Inflammatory macrophage treated with lipopolysaccharide for 1 hour (primary cell): ENCODE data around the gene NUAK2.
"Not testable (repeated sequence)": the region's sequence is repeated elsewhere in the genome, so short reads cannot be mapped to it uniquely, and the experiment has no call there.

Experiments used
- DNase-seq, 2 donors: peaks; one replicate each; pipeline ENCODE4 v3.0.0-alpha.2; 2020 to 2022

The NUAK2 gene

DNA sequence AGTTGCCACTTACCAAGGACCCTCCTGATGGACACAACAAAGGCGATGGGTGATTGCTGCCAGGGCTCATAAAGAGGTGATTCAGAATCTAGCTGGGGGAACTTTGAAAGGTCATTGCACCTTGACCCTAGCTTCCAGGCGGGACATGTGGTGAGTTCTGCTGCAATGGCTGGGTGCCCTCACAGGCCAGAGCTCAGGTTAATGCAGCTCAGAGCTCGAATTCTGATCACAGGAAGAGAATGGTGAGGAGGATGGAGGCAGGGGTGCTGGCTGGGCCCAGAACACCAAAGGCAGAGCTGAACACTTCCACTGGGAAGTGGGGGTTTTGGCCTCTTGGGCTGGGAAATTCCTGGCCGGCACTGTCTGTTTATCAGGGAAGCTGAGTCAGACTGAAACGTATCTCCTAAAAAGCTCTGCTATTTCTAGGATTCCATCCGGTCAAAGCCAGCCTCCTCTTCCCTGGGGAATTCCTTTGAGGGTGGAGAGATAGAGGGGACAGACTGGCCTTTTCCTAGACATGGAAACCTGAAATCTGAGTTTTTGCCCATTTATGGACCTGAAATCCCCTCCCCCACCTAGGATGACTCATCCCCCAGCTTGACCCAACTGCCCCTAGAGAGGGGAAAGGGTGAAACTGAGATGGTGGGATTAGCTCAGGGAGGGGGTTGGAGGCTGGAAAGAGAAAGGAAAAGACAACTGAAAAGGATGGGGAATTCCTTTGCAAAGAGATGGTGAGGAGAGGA is 27.2 kb downstream of the NUAK2 start:
- DNase-seq: peak in 1 of 2 donors; percentile 43

DNA sequence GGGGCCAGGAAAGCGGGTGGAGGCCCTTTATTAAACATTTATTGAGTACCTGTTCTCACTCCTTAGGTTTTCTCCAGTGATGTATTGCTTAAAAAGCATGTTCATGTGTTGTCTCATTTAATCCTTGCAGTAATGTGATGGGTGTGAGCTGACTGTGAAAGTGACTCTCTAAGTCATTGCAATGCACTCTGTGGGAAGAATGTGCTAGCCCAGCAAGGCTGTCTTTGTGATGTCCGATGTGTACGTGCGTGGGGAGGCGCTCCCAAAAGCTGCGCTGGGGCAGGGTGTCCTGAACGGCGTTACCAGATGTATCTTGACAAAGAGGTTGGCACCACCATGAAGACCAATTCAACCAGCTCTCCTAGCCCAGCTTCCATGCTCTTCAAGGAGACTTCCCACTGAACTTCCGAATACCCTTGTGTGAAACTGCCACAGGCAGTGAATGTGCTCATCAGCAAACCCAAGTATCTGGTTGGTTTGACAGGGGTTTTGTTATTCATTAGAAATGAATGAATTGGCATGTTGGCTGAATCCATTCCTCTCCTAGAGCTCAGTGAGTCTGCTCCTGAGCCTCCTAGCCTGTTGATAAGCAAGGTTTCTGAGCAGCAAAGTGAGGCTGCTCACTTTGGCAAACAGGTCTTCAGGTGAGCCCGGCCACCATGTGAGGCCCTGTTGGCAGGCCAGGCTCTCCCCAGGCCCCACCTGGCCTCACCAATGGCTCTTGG is 28.0 kb downstream of the NUAK2 start:
- DNase-seq: no peak

DNA sequence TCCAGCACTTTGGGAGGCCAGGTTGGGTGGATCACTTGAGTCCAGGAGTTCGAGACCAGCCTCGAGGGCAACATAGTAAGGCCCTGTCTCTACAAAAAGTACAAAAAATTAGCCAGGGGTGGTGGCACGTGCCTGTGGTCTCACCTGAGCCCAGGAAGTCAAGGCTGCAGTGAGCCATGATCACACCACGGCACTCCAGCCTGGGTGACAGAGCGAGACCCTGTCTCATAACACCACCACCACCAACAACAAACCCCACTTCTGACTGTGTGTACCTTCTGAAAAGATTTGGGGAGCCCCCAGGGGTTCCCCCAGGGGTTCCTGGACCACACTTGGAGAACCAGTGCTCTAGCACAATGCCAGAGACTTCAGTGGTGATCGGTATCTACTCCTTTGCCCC is 29.9 kb downstream of the NUAK2 start:
- DNase-seq: no peak

DNA sequence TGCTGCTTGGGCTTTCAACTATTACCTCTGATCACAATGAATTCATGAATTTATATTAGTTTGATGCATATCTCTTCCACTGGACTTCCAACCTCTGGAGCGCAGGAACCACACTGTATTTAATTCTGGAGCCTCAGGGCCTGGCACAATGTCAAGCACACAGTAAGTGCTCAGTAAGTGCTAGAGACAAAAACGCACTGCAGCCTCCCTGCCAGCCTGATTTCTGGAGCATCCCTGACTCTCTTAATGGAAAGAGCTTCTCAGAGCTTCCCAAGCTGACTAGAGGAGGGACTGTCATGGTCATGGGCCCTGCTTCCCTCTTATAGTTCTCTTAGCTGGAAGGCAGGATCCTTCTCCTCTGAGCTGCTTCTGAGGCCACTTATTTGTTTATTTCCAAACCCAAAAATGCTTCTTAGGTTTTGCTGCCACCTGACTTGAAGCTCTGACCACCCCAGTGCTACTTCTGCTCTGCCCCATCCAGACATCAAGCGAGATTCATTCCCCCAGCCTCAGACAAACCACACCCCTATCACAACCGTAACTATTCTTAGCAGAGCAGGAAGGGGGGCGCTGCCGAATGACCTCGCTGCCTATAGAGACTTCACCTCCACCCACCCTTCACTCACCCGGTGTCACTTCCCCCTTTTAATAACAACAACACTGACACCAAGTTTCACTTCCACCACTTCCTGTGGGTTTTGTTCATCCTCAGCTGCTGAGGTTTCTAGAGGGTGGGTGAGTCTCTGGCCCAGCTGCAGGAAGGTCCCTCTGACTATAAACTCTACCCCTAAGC is 33.6 kb downstream of the NUAK2 start:
- DNase-seq: peak; percentile 85 to 94

DNA sequence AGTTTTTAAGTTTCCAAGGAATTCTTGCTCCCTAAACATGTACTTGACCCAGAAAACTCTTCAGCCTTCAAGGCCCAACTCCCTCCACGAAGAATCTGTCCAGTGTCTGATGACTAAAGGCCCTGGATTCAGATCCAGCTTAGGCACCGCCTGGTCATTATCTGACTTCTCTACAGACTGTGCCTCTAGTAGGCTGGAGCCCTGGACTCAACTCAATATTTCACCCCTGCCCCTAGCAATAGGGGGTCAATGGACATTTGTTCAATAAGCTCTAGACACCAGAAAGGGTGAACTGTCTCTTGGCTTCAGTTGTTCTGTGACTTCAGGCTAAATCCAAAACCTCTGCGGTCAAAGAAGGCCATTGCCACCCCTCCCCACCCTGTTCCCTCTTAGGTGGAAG is 34.5 kb downstream of the NUAK2 start:
- no peak for DNase-seq

DNA sequence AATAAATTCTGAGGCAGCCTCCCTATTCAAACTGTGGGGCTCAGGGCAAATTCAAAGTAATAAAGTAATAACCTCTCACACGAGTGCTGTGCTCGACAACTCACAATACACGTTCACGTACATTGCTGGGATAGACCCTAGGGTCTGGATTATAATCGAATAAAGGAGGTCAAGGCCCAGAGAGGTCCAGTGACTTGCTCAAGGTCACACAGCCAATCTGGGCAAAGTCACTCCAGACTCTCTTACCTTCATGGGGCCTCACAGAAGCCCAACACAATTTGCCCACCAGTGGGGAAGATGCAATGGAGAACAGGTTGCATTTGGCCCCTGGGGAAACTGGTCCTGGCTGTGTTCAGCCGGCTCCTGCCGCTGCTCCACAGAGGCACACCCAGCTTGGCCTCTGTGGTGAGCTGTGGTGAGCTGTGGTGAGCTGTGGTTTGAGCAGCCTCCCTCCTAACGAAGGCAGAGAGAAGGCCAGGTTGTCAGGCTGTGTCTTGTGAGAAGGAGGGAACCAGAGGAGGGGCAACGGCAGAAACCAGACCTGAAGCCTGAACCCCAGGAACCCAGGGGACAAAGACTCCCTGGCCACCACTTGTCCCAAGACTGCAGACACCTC is 35.1 kb downstream of the NUAK2 start:
- DNase-seq: no peak

DNA sequence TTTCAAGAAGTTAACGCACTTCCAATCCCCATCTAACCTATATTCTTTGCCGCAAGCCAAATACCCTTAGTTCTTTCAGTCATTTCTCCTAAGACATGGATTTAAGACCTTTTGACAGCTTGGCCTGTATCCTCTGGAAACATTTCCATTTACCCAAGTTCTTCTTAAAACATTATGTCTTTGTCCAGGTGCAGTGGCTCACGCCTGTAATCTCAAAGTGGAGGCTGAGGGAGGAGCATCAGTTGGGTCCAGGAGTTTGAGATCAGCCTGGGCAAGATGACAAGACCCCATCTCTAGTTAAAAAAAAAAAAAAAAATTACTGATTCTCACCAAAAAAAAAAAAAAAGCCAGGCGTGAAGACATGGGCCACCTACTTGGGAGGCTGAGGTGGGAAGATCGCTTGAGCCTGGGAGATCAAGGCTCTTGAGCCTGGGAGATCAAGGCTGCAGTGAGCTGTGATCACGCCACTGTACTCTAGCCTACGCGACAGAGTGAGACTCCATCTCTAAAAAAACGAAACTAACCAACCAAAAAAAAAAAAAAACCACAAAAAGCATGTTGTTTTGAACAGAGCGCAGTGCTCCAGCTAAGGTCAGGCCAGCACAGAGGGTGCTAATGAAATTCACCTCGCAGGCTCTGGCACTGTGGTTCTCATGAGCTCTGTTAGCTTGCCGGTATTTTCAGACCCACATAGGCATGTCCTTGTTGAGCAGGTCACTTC is 36.0 kb downstream of the NUAK2 start:
- DNase-seq: peak in 1 of 2 donors; percentile 45

DNA sequence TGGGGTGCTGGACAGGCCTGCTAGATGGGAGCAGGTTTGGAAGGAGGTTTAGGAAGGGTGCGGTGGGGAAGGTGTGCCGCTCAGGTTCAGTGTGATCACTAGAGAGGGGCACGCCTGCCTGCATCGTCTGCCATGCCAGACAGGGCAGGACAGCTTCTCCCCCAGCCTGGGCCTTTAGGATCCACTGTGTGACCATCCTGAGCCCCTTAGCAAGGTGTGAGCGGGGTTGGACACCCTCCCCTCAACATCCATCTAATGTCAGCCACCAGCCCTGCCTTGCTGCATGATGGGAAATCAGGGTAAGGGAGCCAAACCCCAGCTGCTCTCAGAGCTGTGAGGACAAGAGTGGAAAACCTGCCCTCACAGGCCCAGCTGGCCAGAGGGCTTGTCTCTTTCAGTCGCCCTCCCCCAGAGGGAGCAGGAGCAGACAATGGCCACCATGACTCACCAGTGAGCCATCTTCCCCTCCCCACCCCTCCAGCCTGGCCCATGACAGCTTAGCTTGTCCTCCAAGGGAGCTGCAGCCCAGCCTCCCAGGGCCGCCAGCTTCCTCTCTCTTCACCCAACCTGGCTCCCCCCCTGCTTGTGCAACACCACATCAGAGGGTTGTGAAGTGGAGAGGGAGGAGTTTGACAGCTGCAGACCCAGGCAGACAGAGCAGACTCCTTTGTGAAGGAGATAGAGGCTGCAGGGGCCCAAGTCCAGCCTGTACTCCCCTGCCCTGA is 37.0 kb downstream of the NUAK2 start:
- peak; percentile 88 to 93 for DNase-seq

DNA sequence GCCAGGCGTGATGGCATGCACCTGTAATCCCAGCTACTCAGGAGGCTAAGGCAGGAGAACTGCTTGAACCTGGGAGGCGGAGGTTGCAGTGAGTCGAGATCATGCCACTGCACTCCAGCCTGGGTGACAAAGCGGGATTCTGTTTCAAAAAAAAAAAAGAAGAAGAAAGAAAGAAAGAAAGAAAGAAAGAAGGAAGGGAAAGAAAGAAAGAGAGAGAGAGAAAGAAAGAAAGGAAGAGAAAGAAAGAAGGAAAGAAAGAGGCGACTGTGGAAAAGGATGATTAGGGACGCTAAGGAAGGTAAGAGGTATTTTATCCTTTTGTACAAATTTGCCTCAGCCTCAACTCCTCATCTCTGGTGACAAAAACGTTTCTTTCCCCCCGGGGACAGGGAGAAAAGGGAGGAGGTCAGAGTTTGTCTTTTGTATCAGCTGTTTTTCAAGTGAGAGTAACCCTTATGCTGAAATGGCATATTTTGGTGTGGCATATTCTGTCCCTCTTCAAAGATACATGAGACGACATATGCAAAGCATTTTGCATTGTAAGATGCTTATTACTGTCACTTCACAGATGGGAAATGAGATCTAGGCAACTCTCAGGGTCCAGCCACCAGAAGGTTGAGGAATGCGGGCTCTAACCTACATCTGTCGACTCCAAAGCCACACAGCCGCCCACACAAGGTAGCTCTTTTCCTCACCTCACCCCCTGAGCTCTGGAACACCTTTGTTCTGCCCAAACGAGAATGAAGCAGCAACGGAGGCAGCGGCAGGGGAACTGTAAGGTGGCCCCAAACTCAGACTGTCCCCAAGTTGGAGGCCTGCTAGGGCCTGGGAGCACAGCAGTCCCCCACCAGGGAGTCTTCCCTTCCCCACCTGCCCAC is 38.0 kb downstream of the NUAK2 start:
- DNase-seq: no peak

DNA sequence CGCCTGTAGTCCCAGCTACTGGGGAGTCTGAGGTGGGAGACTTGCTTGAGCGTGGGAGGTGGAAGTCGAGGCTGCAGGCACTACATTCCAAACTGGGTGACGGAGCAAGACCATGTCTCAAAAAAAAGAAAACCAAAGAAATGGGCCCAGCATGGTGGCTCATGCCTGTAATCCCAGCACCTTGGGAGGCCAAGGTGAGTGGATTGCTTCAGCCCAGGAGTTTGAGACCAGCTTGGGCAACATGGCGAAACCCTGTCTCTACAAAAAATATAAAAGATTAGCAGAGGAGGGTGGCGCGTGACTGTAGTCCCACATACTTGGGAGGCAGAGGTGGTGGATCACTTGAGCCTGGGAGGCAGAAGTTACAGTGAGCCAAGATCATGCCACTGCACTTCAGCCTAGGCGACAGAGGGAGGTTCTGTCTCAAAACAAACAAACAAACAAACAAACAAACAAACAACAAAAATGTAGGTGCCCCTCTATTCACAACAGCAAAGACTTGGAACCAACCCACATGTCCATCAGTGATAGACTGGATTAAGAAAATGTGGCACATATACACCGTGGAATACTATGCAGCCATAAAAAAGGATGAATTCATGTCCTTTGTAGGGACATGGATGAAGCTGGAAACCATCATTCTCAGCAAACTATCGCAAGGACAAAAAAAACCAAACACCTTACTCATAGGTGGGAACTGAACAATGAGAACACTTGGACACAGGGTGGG is 40.7 kb downstream of the NUAK2 start:
- not testable (repeated sequence) for DNase-seq

DNA sequence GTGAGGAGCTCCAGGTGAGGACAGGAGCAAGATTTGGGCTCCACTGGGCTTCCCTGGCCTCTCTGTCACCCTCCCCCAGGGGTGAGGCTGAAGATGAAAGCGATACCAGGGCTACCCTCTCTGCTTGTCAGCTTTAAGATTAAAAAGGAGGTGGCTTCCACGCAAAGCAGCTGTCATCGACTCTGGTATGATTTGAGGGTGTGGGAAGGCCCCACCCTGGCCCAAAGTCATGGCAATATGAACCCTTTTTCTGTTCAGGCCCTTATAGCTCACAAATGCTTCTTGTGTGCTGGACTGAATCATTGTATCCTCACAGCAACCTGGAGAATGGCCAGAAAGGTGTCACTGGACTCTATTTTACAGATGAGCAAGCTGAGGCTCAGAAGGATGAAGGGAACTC is 41.6 kb downstream of the NUAK2 start:
- no peak for DNase-seq

DNA sequence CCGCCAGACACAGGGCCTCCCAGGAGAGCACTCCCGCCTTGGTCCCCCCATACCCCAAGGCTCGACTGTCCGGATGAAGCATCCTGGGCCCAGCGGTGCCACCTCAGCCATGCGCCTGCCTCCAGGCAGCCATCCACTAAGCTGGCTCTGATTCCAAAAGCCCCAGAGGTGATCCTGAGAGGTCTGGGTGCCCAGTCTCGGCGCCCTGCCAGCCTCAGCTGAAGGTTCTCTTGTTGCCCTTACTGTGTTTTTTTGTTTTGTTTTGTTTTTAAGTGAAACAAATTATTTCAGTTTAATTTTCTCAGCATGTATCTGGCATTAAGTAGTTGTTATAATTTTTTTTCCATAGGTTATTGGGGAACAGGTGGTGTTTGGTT is 44.9 kb downstream of the NUAK2 start:
- no peak for DNase-seq

DNA sequence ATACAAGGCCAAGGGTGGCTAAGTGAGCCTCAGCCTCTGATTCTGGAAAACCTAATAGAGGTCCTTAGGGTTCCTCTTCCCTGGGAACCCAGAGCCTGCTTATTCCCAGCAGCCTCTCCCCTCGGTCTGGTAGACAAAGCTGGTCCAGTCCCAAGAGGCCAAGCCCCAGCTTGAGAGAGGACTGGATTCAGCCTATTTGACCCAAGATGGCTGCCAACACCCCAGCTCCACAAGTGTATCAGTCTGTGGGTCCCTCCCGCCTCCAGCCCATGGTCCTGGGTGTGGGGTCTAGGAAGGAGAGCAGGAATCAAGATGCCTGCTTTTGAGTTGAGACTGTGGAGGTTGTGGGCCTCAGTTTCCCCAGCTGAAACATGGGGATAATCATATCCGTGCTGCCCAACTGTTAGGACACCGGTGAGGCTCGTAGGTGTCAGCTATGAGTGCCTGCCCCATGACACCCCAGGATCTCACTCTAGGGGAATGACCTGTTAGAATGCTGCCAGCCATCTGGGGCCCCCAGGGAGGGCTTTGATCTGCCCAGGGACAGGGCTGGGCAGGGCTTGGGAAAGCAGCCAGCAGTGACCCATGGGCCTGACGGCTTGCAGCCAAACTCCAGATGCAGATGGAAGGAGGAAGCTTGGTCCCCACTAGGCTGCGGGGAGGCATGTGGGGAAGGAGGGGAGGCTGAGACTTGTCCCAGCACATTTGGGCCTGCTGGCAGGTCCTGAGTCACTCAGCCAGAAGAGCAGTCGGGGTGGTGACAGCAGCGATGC is 45.4 kb downstream of the NUAK2 start:
- no peak for DNase-seq

DNA sequence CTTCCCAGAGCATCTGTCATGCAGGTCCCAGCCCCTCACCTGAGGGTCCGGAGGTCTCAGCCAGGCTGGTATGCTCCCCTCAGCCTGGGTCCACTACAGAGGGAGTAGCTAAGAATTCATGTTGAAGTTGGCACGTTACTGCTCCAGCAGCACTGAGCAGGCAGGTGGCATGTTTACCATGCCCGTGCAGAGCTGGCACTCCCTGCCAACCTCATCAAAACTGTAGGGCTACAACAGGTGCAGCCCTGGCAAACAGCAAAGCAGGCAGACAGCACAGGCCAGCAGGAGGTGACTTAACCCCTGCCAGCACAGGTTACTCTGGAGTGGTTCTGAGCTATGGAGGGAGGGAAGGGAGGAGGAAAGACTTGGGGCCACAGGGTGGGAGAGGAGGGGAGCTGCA is 46.4 kb downstream of the NUAK2 start:
- no peak for DNase-seq

DNA sequence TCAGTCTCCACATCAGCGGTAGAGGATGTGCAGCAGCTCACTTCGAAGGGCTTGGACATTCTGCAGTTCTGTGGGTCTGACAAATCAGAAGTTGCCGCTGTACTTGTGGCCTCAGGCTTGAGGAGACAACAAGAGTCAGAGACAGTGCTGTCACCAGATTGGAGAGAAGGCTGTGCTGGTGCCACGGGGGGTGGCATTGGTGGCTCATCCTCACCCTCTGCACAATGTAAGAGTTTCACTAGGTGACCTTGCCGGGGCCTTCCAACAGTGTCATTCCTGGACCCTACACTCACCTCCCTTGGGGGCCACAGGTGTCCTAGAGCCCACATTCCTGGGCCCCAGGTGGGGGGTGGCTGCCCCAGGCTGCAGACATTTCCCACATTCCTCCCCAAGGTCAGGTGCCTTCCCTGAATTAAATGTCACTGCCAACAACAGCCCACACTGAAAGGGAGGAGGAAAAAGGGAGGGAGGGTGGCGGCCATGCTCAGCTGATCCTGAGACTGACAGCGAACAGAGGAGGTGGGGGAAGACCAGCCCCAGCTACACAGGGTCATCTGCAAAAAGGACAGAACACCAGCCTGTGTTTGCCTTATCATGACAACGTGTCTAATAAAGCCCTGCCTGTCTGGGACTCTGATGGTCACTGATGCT is 47.4 kb downstream of the NUAK2 start:
- DNase-seq: peak in 1 of 2 donors; percentile 62

DNA sequence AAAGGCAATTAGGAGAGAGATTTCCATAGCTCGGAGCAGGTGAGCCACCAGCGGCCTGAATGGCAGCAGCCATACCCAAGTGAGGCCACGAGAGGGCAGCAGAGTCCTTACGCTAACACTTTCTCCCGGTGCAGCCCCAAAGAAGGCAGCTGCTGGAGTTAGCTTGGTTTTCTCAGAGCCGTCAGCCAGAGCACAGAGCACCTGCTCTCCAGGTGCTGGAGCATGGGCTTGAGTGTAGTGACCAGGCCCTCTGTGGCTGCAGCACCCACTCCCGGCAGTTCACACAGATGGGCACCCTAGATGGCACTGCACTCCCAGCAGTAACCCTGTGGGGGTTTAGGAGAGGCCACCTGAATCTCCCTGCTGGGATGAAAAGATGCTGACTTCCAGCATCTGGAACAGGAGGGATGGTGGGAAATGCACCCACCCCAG is 48.0 kb downstream of the NUAK2 start:
- peak; percentile 52 to 93 for DNase-seq

DNA sequence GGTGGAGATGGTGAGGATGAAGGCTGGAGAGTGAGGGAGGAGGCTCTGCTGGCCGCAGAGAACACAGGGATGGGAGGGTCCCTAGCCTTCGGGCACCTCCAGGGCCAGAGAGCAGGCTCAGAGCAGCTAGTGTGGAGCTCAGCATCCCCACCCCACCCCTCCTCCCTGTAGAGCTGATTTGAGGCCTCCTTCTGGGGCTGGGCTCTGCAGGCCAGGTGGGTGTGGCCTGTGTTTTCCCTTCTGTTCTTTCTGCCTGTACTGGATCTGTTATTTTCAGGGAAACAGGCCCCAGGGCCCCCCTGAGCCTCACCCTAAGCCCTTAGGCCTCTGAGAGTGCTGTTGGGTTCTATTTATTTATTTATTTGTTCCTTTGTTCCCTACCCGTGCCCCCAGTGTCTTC is 49.0 kb downstream of the NUAK2 start:
- no peak for DNase-seq

DNA sequence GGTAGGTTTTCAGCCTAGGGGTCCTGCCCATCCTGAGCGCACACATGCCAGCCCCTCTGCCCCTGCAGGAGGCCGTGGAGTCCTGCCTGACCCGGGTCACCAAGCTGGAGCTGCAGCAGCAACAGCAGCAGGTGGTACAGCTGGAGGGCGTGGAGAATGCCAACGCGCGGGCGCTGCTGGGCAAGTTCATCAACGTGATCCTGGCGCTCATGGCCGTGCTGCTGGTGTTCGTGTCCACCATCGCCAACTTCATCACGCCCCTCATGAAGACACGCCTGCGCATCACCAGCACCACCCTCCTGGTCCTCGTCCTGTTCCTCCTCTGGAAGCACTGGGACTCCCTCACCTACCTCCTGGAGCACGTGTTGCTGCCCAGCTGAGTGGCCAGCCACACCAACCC is 49.8 kb downstream of the NUAK2 start:
- no peak for DNase-seq

DNA sequence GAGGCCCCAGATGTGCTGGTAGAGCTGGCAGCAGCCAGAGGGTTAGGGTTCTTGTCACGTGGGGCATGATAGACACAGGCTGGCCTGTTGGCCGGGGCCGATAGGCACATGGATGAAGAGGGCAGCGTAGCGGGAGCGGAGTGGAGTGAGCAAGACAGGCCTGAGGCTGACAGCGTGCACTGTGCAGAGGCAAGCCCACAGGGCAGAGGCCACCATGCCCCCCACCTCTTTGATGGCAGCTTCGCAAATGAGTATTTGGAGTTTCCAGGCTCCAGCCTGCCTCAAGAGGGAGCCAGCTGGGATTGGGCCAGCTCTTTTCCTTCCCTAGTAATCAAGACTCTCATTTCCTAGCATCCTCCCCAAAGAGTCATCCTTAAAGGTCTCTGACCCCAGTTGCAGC is 50.3 kb downstream of the NUAK2 start:
- no peak for DNase-seq
